CD4-positive, CD25-positive, alpha-beta regulatory T cell (primary cell): ENCODE measurements around the gene USP33. TPM values are rescaled to one million over a fixed set of nuclear protein-coding genes. Genes with fewer than 3 reads are reported as not detected.
A peak's percentile ranks its signal among the peaks of the same experiment; 100 is the strongest.
"Not testable (repeated sequence)": the region's sequence is repeated elsewhere in the genome, so short reads cannot be mapped to it uniquely, and the experiment has no call there.

Experiments used
- ATAC-seq, 2 donors: fragments of 150-1000 bp; cut with Tn5 transposase; one replicate each; pipeline ENCODE4 v1.10.0; 2021; ENCODE audit warnings: low read depth in 2 of 2, moderate number of reproducible peaks in 2 of 2, moderate library complexity in 1 of 2
- DNase-seq, 3 donors: peaks; one replicate each; pipeline versions ENCODE4 v3.0.0 to v3.0.0-alpha.2; 2012 to 2022; ENCODE audit warnings: mixed read lengths in 1 of 3
- H3K27ac ChIP-seq: one replicate; pipeline ENCODE4 v1.7.0; 2013; ENCODE audit warnings: mild to moderate bottlenecking, low read length; ENCODE audit not compliant: insufficient read depth, poor library complexity, severe bottlenecking
- H3K27me3 ChIP-seq: one replicate; pipeline ENCODE4 v1.7.0; 2013; ENCODE audit warnings: low read length; ENCODE audit not compliant: control insufficient read depth, insufficient read depth
- H3K36me3 ChIP-seq: one replicate; pipeline ENCODE4 v1.7.0; 2013; ENCODE audit warnings: mild to moderate bottlenecking, low read length, moderate library complexity; ENCODE audit not compliant: control insufficient read depth, insufficient read depth
- H3K4me1 ChIP-seq: 2 replicates; pipeline ENCODE4 v1.7.0; 2013; ENCODE audit warnings: mild to moderate bottlenecking, low read length; ENCODE audit not compliant: insufficient read depth, control insufficient read depth, poor library complexity, severe bottlenecking
- H3K4me3 ChIP-seq: one replicate; pipeline ENCODE4 v1.7.0; 2013; ENCODE audit warnings: low read depth, mild to moderate bottlenecking, low read length, moderate library complexity
- H3K9me3 ChIP-seq, 2 experiments: 1 replicate in 1 of 2; 2 replicates in 1 of 2; pipeline ENCODE4 v1.7.0; 2013; ENCODE audit warnings: low read length in 2 of 2, mild to moderate bottlenecking in 1 of 2, moderate library complexity in 1 of 2; ENCODE audit not compliant: control insufficient read depth in 2 of 2
- H3K27ac Mint-ChIP-seq, 3 donors: one replicate each; pipeline ENCODE4 v1.8.0; 2020 to 2022; ENCODE audit warnings: mild to moderate bottlenecking in 3 of 3, mixed read lengths in 3 of 3, moderate library complexity in 2 of 3
- H3K27me3 Mint-ChIP-seq: one replicate; pipeline ENCODE4 v1.8.0; 2022; ENCODE audit warnings: mild to moderate bottlenecking, mixed read lengths
- H3K36me3 Mint-ChIP-seq: one replicate; pipeline ENCODE4 v1.8.0; 2020; ENCODE audit warnings: mixed read lengths
- H3K4me1 Mint-ChIP-seq, 4 donors: one replicate each; pipeline ENCODE4 v1.8.0; 2020 to 2022; ENCODE audit warnings: mixed read lengths in 4 of 4, mild to moderate bottlenecking in 1 of 4
- H3K4me3 Mint-ChIP-seq, 4 donors: one replicate each; pipeline ENCODE4 v1.8.0; 2020 to 2022; ENCODE audit warnings: mild to moderate bottlenecking in 4 of 4, mixed read lengths in 4 of 4, moderate library complexity in 3 of 4
- H3K9me3 Mint-ChIP-seq, 7 donors: one replicate each; pipeline ENCODE4 v1.8.0; 2020 to 2022; ENCODE audit warnings: mixed read lengths in 7 of 7, mild to moderate bottlenecking in 3 of 7, moderate library complexity in 2 of 7
- polyA plus RNA-seq, 4 donors: library from polyadenylated mRNA; unstranded; fragments of 300-500 nt; fragmentation: Illumina TruSeq; gene quantifications; one replicate each; pipeline ENCODE4 v1.2.3, GENCODE V29; 2021
- total RNA-seq: library from RNA; stranded (reverse); gene quantifications from one replicate; pipeline ENCODE4 v1.2.3, GENCODE V29; 2022

Gene USP33
- total and polyA plus RNA-seq, 5 donors from 2014 or later: 34.0 to 58.7 (median 41.3) TPM

DNA sequence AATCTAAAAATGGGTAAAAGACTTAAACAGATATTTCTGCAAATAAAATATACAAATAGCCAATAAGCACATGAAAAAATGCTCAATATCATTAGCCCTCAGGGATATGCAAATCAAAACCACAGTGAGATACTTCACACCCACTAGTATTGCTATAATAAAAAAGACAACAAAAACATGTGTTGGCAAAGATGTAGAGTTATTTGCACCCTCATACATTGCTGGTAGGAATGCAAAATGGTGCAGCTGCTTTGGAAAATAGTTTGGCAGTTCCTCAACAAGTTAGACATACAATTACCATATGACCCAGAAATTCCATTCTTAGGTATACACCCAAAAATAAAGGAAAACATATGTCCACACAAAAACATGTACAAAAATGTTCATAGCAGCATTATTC is 107.4 kb downstream of the USP33 start:
- Histone ChIP-seq H3K4me3 (no peak overlapping the region), H3K9me3 (peaks cover 7 to 22% of the 10 kb centered on the region in 2 experiments), H3K4me1 (no peaks in the 10 kb centered on the region), H3K27ac (no peak overlapping the region), H3K36me3 (peaks cover 10% of the 10 kb centered on the region), H3K27me3 (no peaks in the 10 kb centered on the region)
- Mint-ChIP-seq H3K27ac (peak overlapping the region in 1 of 3 donors; percentile 52), H3K4me3 (peak overlapping the region in 2 of 4 donors; percentile 13 to 32), H3K36me3 (peaks cover 43% of the 10 kb centered on the region), H3K27me3 (no peaks in the 10 kb centered on the region), H3K9me3 (peaks cover 0 to 31% (median 11%) of the 10 kb centered on the region in 7 donors), H3K4me1 (peaks cover 35 to 44% (median 39%) of the 10 kb centered on the region in 4 donors)
- ATAC-seq (no peak), DNase-seq (no peak)

DNA sequence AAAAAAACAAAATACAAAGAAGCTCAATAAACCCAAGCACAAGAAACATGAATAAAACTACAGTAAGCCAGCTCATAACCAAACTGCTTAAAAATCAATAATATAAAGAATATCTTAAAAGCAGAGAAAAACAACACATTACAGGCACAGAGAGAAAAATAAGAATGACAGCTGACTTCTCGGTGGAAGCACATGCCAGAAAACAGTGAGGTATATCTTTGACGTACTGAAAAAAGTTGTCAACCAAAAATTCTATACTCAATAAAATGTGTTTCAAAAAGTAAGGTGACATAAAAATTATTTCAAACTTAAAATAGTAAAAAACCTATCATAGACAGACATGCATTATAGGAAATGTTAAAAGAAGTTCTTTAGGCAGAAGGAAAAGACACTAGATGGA is 110.5 kb downstream of the USP33 start:
- H3K4me1 Mint-ChIP-seq: peaks cover 22 to 38% (median 35%) of the 10 kb centered on the region in 4 donors
- Histone ChIP-seq H3K4me1 (no peaks in the 10 kb centered on the region), H3K27me3 (no peaks in the 10 kb centered on the region), H3K36me3 (peaks cover 23% of the 10 kb centered on the region), H3K4me3 (no peak overlapping the region), H3K27ac (no peak overlapping the region), H3K9me3 (peaks cover 7 to 22% of the 10 kb centered on the region in 2 experiments)
- H3K27me3 Mint-ChIP-seq: no peaks in the 10 kb centered on the region
- peaks cover 0 to 31% (median 13%) of the 10 kb centered on the region in 7 donors for H3K9me3 Mint-ChIP-seq
- ATAC-seq: no peak
- no peak overlapping the region for H3K4me3 Mint-ChIP-seq
- H3K27ac Mint-ChIP-seq: no peak overlapping the region
- DNase-seq: no peak
- H3K36me3 Mint-ChIP-seq: peaks cover 56% of the 10 kb centered on the region

DNA sequence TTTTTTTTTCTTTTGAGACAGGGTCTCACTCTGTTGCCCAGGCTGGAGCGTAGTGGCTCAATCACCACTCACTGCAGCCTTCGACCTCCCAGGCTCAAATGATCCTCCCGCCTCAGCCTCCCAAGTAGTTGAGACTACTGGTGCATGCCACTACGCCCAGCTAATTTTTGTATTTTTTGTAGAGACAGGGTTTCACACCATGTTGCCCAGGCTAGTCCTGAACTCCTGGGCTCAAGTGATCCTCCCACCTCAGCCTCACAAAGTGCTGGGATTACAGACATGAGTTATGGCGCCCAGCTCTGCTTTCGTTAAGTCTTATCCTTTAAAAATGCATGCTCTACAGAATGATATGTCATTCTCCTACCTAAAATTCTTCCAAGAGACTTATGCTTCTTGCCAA is 113.4 kb downstream of the USP33 start:
- H3K4me3 Mint-ChIP-seq: not testable (repeated sequence)
- peaks cover 42% of the 10 kb centered on the region for H3K36me3 Mint-ChIP-seq

More for the DNA sequence above, 113.4 kb downstream of the USP33 start:
- H3K4me3 ChIP-seq, H3K27me3 ChIP-seq, ATAC-seq, H3K27me3 Mint-ChIP-seq, H3K27ac ChIP-seq, DNase-seq, H3K4me1 ChIP-seq: not testable (repeated sequence)
- Mint-ChIP-seq H3K27ac (peak overlapping the region in 1 of 3 donors; percentile 52), H3K9me3 (peaks cover 0 to 27% (median 10%) of the 10 kb centered on the region in 7 donors), H3K4me1 (peaks cover 20 to 38% (median 33%) of the 10 kb centered on the region in 4 donors)
- peaks cover 7 to 20% of the 10 kb centered on the region in 2 experiments for H3K9me3 ChIP-seq
- H3K36me3 ChIP-seq: peaks cover 20% of the 10 kb centered on the region

Other genes starting within 250 kb of the USP33 start
- 52.8 TPM for gene ZZZ3, start 77.2 kb downstream of the USP33 start, total RNA-seq
- 10 to 100 TPM; 24.2 to 39.4 (median 26.3) TPM for gene ZZZ3, start 77.2 kb downstream of the USP33 start, polyA plus RNA-seq
- 15.3 TPM for gene MIGA1, start 19.8 kb upstream of the USP33 start, total RNA-seq
- 10 to 100 TPM in 2 of 4 donors, 1 to 10 TPM in 2; 8.4 to 12.6 (median 10.3) TPM for gene MIGA1, start 19.8 kb upstream of the USP33 start, polyA plus RNA-seq
- 1.1 TPM for gene NEXN, start 128.8 kb upstream of the USP33 start, total RNA-seq
- under 1 TPM in 3 of 4 donors, not detected in 1; 0.17 to 0.47 (median 0.17) TPM for gene NEXN, start 128.8 kb upstream of the USP33 start, polyA plus RNA-seq
- gene FUBP1, start 219.2 kb upstream of the USP33 start, total RNA-seq: 225 TPM
- 10 to 100 TPM; 46.2 to 52.8 (median 50.1) TPM for gene FUBP1, start 219.2 kb upstream of the USP33 start, polyA plus RNA-seq
- 34.4 TPM for gene DNAJB4, start 245.1 kb upstream of the USP33 start, total RNA-seq
- gene DNAJB4, start 245.1 kb upstream of the USP33 start, polyA plus RNA-seq: 1 to 10 TPM; 7.6 to 9.3 (median 8.6) TPM